IMR-90 (cell line): Measurements from ENCODE around the gene TSPAN4. TPM values are rescaled to one million over a fixed set of nuclear protein-coding genes. Genes with fewer than 3 reads are reported as not detected.

ENCODE experiments used
- ATAC-seq: fragments of 200-7000 bp; cut with Tn5 transposase; 2 replicates; pipeline ENCODE4 v1.9.1; 2020; ENCODE audit warnings: low read depth, mild to moderate bottlenecking, moderate library complexity
- BruUV-seq: library from RNA; stranded (reverse); fragments of 400-500 nt; replicated peaks from 2 replicates; lab custom pipeline; 2021; lab: Mats Ljungman, UMichigan
- CTCF ChIA-PET: fragments of 300-600 bp; formaldehyde crosslinking; extraction: SDS; loops from one replicate; lab custom pipeline; 2021; ENCODE audit warnings: antibody characterized with exemption; lab: Yijun Ruan, JAX
- POLR2A ChIA-PET: fragments of 300-600 bp; sonication (Branson Sonifier 250); formaldehyde crosslinking; loops from one replicate; lab custom pipeline; 2022; ENCODE audit warnings: antibody characterized with exemption; ENCODE audit not compliant: unreplicated experiment; lab: Charles Lee
- DNase-seq: peaks from one replicate; pipeline ENCODE4 v3.0.0; 2013
- H2AFZ ChIP-seq: replicated peaks from 2 replicates; pipeline ENCODE3; 2013; ENCODE audit warnings: low read length, mild to moderate bottlenecking; ENCODE audit not compliant: poor library complexity
- H2AK5ac ChIP-seq: 2 replicates; pipeline ENCODE4 v1.6.1; 2013; ENCODE audit warnings: low read depth, low read length, inconsistent platforms
- H2AK9ac ChIP-seq: replicated peaks from 2 replicates; pipeline ENCODE3; 2013; ENCODE audit warnings: mild to moderate bottlenecking, low read depth, low read length, moderate library complexity; ENCODE audit not compliant: poor library complexity
- H2BK120ac ChIP-seq: 2 replicates; pipeline ENCODE4 v1.6.1; 2013; ENCODE audit warnings: low read depth, low read length, inconsistent platforms
- H2BK15ac ChIP-seq: 3 replicates; pipeline ENCODE4 v1.6.1; 2013; ENCODE audit warnings: low read depth, low read length, inconsistent platforms
- H2BK20ac ChIP-seq: 2 replicates; pipeline ENCODE4 v1.6.1; 2013; ENCODE audit warnings: low read depth, mild to moderate bottlenecking, inconsistent platforms, low read length, moderate library complexity
- H2BK5ac ChIP-seq: 2 replicates; pipeline ENCODE4 v1.6.1; 2013; ENCODE audit warnings: mild to moderate bottlenecking, low read depth, low read length, inconsistent platforms; ENCODE audit not compliant: poor library complexity, severe bottlenecking
- H3K14ac ChIP-seq: replicated peaks from 2 replicates; pipeline ENCODE4 v1.6.1; 2013; ENCODE audit warnings: low read depth, low read length, inconsistent platforms
- H3K18ac ChIP-seq: 2 replicates; pipeline ENCODE4 v1.6.1; 2013; ENCODE audit warnings: low read depth, low read length, control low read depth
- H3K23ac ChIP-seq: 2 replicates; pipeline ENCODE4 v1.6.1; 2013; ENCODE audit warnings: low read depth, low read length, inconsistent platforms
- H3K27ac ChIP-seq: 2 replicates; pipeline ENCODE4 v1.5.1; 2013; ENCODE audit warnings: mild to moderate bottlenecking, control low read depth, low read length; ENCODE audit not compliant: insufficient read depth
- H3K27me3 ChIP-seq: 2 replicates; pipeline ENCODE4 v1.6.1; 2013; ENCODE audit warnings: low read length; ENCODE audit not compliant: control insufficient read depth, insufficient read depth
- H3K36me3 ChIP-seq: 2 replicates; pipeline ENCODE4 v1.6.1; 2013; ENCODE audit warnings: low read length, mixed read lengths; ENCODE audit not compliant: control insufficient read depth, insufficient read depth
- H3K4ac ChIP-seq: 2 replicates; pipeline ENCODE4 v1.6.1; 2013; ENCODE audit warnings: low read depth, low read length, inconsistent platforms
- H3K4me1 ChIP-seq: 2 replicates; pipeline ENCODE4 v1.6.1; 2013; ENCODE audit warnings: low read length, mixed read lengths; ENCODE audit not compliant: control insufficient read depth, insufficient read depth
- H3K4me2 ChIP-seq: 2 replicates; pipeline ENCODE4 v1.6.1; 2013; ENCODE audit warnings: low read depth, mild to moderate bottlenecking, control low read depth, low read length, moderate library complexity
- H3K4me3 ChIP-seq: 2 replicates; pipeline ENCODE4 v1.5.1; 2013; ENCODE audit warnings: low read depth, mild to moderate bottlenecking, control low read depth, low read length, moderate library complexity; ENCODE audit not compliant: insufficient read depth
- H3K56ac ChIP-seq: 2 replicates; pipeline ENCODE4 v1.6.1; 2013; ENCODE audit warnings: low read length, inconsistent platforms; ENCODE audit not compliant: insufficient read depth; ENCODE audit errors: extremely low read depth
- H3K79me1 ChIP-seq, 2 experiments: 2 replicates each; pipeline ENCODE4 v1.6.1; 2013; ENCODE audit warnings: low read length in 2 of 2, inconsistent platforms in 1 of 2, low read depth in 1 of 2
- H3K9ac ChIP-seq: 2 replicates; pipeline ENCODE4 v1.6.1; 2013; ENCODE audit warnings: low read depth, low read length, control low read depth
- H3K9me1 ChIP-seq: 2 replicates; pipeline ENCODE4 v1.6.1; 2013; ENCODE audit warnings: low read length, inconsistent platforms; ENCODE audit not compliant: insufficient read depth
- H3K9me3 ChIP-seq: 2 replicates; pipeline ENCODE4 v1.6.1; 2013; ENCODE audit warnings: low read length; ENCODE audit not compliant: control insufficient read depth, insufficient read depth
- H4K20me1 ChIP-seq: 2 replicates; pipeline ENCODE4 v1.6.1; 2013; ENCODE audit warnings: low read length, inconsistent platforms; ENCODE audit not compliant: insufficient read depth
- H4K5ac ChIP-seq: 2 replicates; pipeline ENCODE4 v1.6.1; 2013; ENCODE audit warnings: mild to moderate bottlenecking, low read depth, low read length, control low read depth
- H4K8ac ChIP-seq, 2 experiments: 2 replicates each; pipeline ENCODE4 v1.6.1; 2013; ENCODE audit warnings: low read depth in 2 of 2, low read length in 2 of 2, control low read depth in 1 of 2, inconsistent platforms in 1 of 2
- H4K91ac ChIP-seq: 2 replicates; pipeline ENCODE4 v1.6.1; 2013; ENCODE audit warnings: low read depth, low read length, inconsistent platforms; ENCODE audit not compliant: insufficient read depth
- BHLHE40 ChIP-seq: fragments of 150-350 bp; IDR thresholded peaks from 2 replicates; pipeline ENCODE4 v1.6.1; 2016; ENCODE audit warnings: mild to moderate bottlenecking, low read depth, low read length
- CEBPB ChIP-seq: IDR thresholded peaks from 2 replicates; pipeline ENCODE4 v1.6.1; 2012; ENCODE audit warnings: low read depth, low read length, improper control_type of control experiment
- CHD1 ChIP-seq: IDR thresholded peaks from 2 replicates; pipeline ENCODE4 v1.6.1; 2012; ENCODE audit warnings: low read depth, low read length, improper control_type of control experiment
- FOS ChIP-seq: fragments of 150-350 bp; IDR thresholded peaks from 2 replicates; pipeline ENCODE4 v1.6.1; 2016; ENCODE audit warnings: low read depth, low read length
- MAFK ChIP-seq: IDR thresholded peaks from 2 replicates; pipeline ENCODE4 v1.6.1; 2012; ENCODE audit warnings: low read depth, low read length, improper control_type of control experiment
- MAZ ChIP-seq: IDR thresholded peaks from 2 replicates; pipeline ENCODE4 v1.6.1; 2012; ENCODE audit warnings: low read depth, mild to moderate bottlenecking, low read length, improper control_type of control experiment, moderate library complexity, borderline replicate concordance
- MXI1 ChIP-seq: IDR thresholded peaks from 2 replicates; pipeline ENCODE4 v1.6.1; 2012; ENCODE audit warnings: low read depth, mild to moderate bottlenecking, low read length, moderate library complexity, borderline replicate concordance
- NFE2L2 ChIP-seq: fragments of 150-350 bp; IDR thresholded peaks from 2 replicates; pipeline ENCODE4 v1.6.1; 2016; ENCODE audit warnings: low read depth, mild to moderate bottlenecking, low read length
- POLR2A ChIP-seq: IDR thresholded peaks from 2 replicates; pipeline ENCODE4 v1.6.1; 2012; ENCODE audit warnings: mild to moderate bottlenecking, low read depth, low read length
- RAD21 ChIP-seq: IDR thresholded peaks from 2 replicates; pipeline ENCODE4 v1.6.1; 2012; ENCODE audit warnings: low read length, improper control_type of control experiment
- RCOR1 ChIP-seq: IDR thresholded peaks from 2 replicates; pipeline ENCODE4 v1.6.1; 2012; ENCODE audit warnings: mild to moderate bottlenecking, low read length, improper control_type of control experiment; ENCODE audit not compliant: insufficient replicate concordance
- RFX5 ChIP-seq: IDR thresholded peaks from 2 replicates; pipeline ENCODE4 v1.8.0; 2012; ENCODE audit warnings: low read depth, mild to moderate bottlenecking, low read length, moderate library complexity
- SMC3 ChIP-seq: fragments of 150-350 bp; IDR thresholded peaks from 2 replicates; pipeline ENCODE4 v1.6.1; 2016; ENCODE audit warnings: low read depth, mild to moderate bottlenecking, antibody characterized with exemption, low read length, moderate library complexity
- WGBS, 2 experiments: methylation state at CpG; one replicate each; pipeline versions ENCODE4 v1.1.5 to v1.1.7; 2013; ENCODE audit warnings: missing lambda C conversion rate in 2 of 2; ENCODE audit not compliant: insufficient read length in 1 of 2; ENCODE audit errors: extremely low coverage in 2 of 2; 5-methylcytosine and 5-hydroxymethylcytosine counted together
- dilution Hi-C: fragments of 300-500 bp; cut with HindIII; formaldehyde crosslinking; loops from one replicate; pipeline ENCODE4 v1.14.3; 2018; ENCODE audit warnings: low sequenced_read_pairs; ENCODE audit not compliant: unreplicated experiment
- in situ Hi-C: fragments of 300-500 bp; cut with MboI; formaldehyde crosslinking; loops from 3 replicates; pipeline ENCODE4 v1.14.3; 2019; ENCODE audit warnings: low sequenced_read_pairs, inconsistent platforms, mixed read lengths
- intact Hi-C: fragments of 100-400 bp; cut with micrococcal nuclease; formaldehyde crosslinking; loops from 2 replicates; pipeline ENCODE4 v1.10.0; 2022
- polyA plus RNA-seq, 3 experiments: library from polyadenylated mRNA; depleted of rRNA; stranded (reverse); fragments of >200 nt; gene quantifications; 2 replicates each; pipeline ENCODE4 v1.2.3, GENCODE V29; 2012; ENCODE audit warnings: low replicate concordance in 1 of 3
- total RNA-seq: library from RNA; depleted of rRNA; stranded (reverse); fragments of >200 nt; gene quantifications from 2 replicates; pipeline ENCODE4 v1.2.3, GENCODE V29; 2012
- TF ChIP-seq, protein P1 (sequence below): fragments of 150-350 bp; IDR thresholded peaks from 2 replicates; pipeline ENCODE4 v1.6.1; 2016; ENCODE audit warnings: low read depth, mild to moderate bottlenecking, low read length, moderate library complexity, borderline replicate concordance
- TF ChIP-seq, protein P2 (sequence below): fragments of 150-350 bp; IDR thresholded peaks from 2 replicates; pipeline ENCODE4 v1.6.1; 2017; ENCODE audit warnings: mild to moderate bottlenecking, antibody characterized with exemption, low read length, low read depth

Gene TSPAN4
- total and polyA plus RNA-seq, 2 of the 4 experiments (the other 2 are of a cell fraction) = 161 to 293 TPM

DNA sequence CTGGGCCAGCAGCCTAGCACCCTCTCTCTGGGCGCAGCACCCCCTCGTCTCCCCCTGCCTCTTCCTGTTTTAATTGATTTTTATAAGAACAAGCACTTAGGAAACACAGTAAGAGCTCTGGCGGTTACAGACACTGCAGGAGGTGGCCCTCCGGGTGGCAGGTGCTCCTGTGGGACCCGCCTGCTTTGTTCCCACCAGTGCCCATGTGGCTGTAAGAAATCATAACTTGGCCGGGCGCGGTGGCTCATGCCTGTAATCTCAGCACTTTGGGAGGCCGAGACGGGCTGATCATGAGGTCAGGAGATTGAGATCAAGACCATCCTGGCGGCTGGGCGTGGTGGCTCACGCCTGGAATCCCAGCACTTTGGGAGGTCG is 18.4 kb downstream of the TSPAN4 start:
- no peak overlapping the region for H3K4ac ChIP-seq
- peaks cover 31% of the 10 kb centered on the region for H3K36me3 ChIP-seq
- intact Hi-C loops (no loop called here), dilution Hi-C loops (no loop called here), in situ Hi-C loops (no loop called here)
- peaks cover 12% of the 10 kb centered on the region for H3K4me1 ChIP-seq
- DNase-seq (no peak), ATAC-seq (no peak)
- no peak overlapping the region for H2BK20ac ChIP-seq
- no peak overlapping the region for H3K14ac ChIP-seq
- WGBS, 2 experiments = 99% methylated on average over 11 of the region's 14 CpGs; no CpG with 5 or more reads in 1 of the 2 experiments
- H3K79me1 ChIP-seq = peaks cover 24 to 76% of the 10 kb centered on the region in 2 experiments
- no peak overlapping the region for H4K5ac ChIP-seq
- H3K27me3 ChIP-seq = no peaks in the 10 kb centered on the region
- H4K91ac ChIP-seq = no peak overlapping the region
- H4K8ac ChIP-seq = no peak overlapping the region
- ChIA-PET POLR2A (no interaction called here), CTCF (no interaction called here)
- TF ChIP-seq RCOR1 (no peak), RFX5 (no peak), RAD21 (no peak), BHLHE40 (no peak), SMC3 (no peak), FOS (no peak), MAFK (no peak), NFE2L2 (no peak), MXI1 (no peak), CHD1 (no peak), POLR2A (no peak), MAZ (no peak), CEBPB (no peak)
- TF ChIP-seq, protein P1, sequence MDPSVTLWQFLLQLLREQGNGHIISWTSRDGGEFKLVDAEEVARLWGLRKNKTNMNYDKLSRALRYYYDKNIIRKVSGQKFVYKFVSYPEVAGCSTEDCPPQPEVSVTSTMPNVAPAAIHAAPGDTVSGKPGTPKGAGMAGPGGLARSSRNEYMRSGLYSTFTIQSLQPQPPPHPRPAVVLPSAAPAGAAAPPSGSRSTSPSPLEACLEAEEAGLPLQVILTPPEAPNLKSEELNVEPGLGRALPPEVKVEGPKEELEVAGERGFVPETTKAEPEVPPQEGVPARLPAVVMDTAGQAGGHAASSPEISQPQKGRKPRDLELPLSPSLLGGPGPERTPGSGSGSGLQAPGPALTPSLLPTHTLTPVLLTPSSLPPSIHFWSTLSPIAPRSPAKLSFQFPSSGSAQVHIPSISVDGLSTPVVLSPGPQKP = no peak
- TF ChIP-seq, protein P2, sequence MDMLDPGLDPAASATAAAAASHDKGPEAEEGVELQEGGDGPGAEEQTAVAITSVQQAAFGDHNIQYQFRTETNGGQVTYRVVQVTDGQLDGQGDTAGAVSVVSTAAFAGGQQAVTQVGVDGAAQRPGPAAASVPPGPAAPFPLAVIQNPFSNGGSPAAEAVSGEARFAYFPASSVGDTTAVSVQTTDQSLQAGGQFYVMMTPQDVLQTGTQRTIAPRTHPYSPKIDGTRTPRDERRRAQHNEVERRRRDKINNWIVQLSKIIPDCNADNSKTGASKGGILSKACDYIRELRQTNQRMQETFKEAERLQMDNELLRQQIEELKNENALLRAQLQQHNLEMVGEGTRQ = no peak
- H3K9me3 ChIP-seq = no peaks in the 10 kb centered on the region
- no peak overlapping the region for H3K23ac ChIP-seq
- H3K4me2 ChIP-seq = no peak overlapping the region
- no peak overlapping the region for H3K56ac ChIP-seq
- H2AFZ ChIP-seq = no peak overlapping the region
- H2BK15ac ChIP-seq = no peak overlapping the region
- no peak overlapping the region for H3K4me3 ChIP-seq
- no peak overlapping the region for H3K18ac ChIP-seq
- no peak overlapping the region for H2AK9ac ChIP-seq
- peaks cover 3% of the 10 kb centered on the region; the same call in 1 of the 2 replicates for H3K9me1 ChIP-seq
- BruUV-seq = no TSS peak
- H2BK5ac ChIP-seq = no peak overlapping the region
- H3K27ac ChIP-seq = no peak overlapping the region
- H2AK5ac ChIP-seq = no peak overlapping the region
- H2BK120ac ChIP-seq = no peak overlapping the region
- no peak overlapping the region for H3K9ac ChIP-seq
- H4K20me1 ChIP-seq = peaks cover 54% of the 10 kb centered on the region
